EH (cell line): ENCODE results near the gene EYA4.

Experiments used
- DNase-seq: peaks from one replicate; pipeline ENCODE4 v3.0.0-alpha.2; 2015; ENCODE audit warnings: low read depth

Gene EYA4

GRCh38 chr6:133399426-133399825, 158.3 kb downstream of the EYA4 start:
- DNase-seq, result no peak

- no peak for DNase-seq
These were observed 163.0 kb downstream of the EYA4 start for GRCh38 chr6:133404151-133404550.

GRCh38 chr6:133404728-133405127, 163.6 kb downstream of the EYA4 start:
- DNase-seq, result no peak

- DNase-seq, result no peak
These were observed 166.4 kb downstream of the EYA4 start for GRCh38 chr6:133407320-133408100.

- no peak for DNase-seq
These were observed 167.0 kb downstream of the EYA4 start for GRCh38 chr6:133408132-133408531.

GRCh38 chr6:133408543-133408942, 167.4 kb downstream of the EYA4 start:
- no peak for DNase-seq

GRCh38 chr6:133410638-133411435, 169.7 kb downstream of the EYA4 start:
- DNase-seq, result no peak

GRCh38 chr6:133411757-133412156, 170.6 kb downstream of the EYA4 start:
- DNase-seq, result no peak

- no peak for DNase-seq
These were observed 174.1 kb downstream of the EYA4 start for GRCh38 chr6:133415262-133415661.

GRCh38 chr6:133418108-133418507, 177.0 kb downstream of the EYA4 start:
- no peak for DNase-seq

GRCh38 chr6:133423242-133423641, 182.1 kb downstream of the EYA4 start:
- no peak for DNase-seq

GRCh38 chr6:133424359-133424758, 183.2 kb downstream of the EYA4 start:
- no peak for DNase-seq

- no peak for DNase-seq
These were observed 184.9 kb downstream of the EYA4 start for GRCh38 chr6:133426038-133426437.

GRCh38 chr6:133428295-133428694, 187.1 kb downstream of the EYA4 start:
- no peak for DNase-seq

GRCh38 chr6:133430530-133430929, 189.4 kb downstream of the EYA4 start:
- DNase-seq, result no peak

GRCh38 chr6:133431031-133431430, 189.9 kb downstream of the EYA4 start:
- DNase-seq, result no peak

GRCh38 chr6:133432021-133432989, 191.1 kb downstream of the EYA4 start:
- DNase-seq, result no peak

GRCh38 chr6:133435065-133435728, 194.0 kb downstream of the EYA4 start:
- DNase-seq, result no peak

GRCh38 chr6:133436652-133437051, 195.5 kb downstream of the EYA4 start:
- no peak for DNase-seq

GRCh38 chr6:133441491-133441890, 200.3 kb downstream of the EYA4 start:
- DNase-seq, result no peak

GRCh38 chr6:133446789-133447188, 205.6 kb downstream of the EYA4 start:
- no peak for DNase-seq

GRCh38 chr6:133447924-133448323, 206.8 kb downstream of the EYA4 start:
- DNase-seq, result no peak
